Panc1 (cell line): Measurements from ENCODE around the gene BHLHA15. TPM values are rescaled to one million over a fixed set of nuclear protein-coding genes. Genes with fewer than 3 reads are reported as not detected.
"Not testable (repeated sequence)": the region's sequence is repeated elsewhere in the genome, so short reads cannot be mapped to it uniquely, and the experiment has no call there.

Experiments
- ATAC-seq: fragments of 200-7000 bp; cut with Tn5 transposase; 2 replicates; pipeline ENCODE4 v1.9.1; 2020; ENCODE audit warnings: mild to moderate bottlenecking, moderate library complexity
- BruUV-seq: library from RNA; stranded (reverse); fragments of 400-500 nt; replicated peaks from 2 replicates; lab custom pipeline; 2021; lab: Mats Ljungman, UMichigan
- CTCF ChIA-PET: fragments of 300-600 bp; sonication (Branson Sonifier 250); formaldehyde crosslinking; loops from one replicate; lab custom pipeline; 2022; ENCODE audit warnings: antibody characterized with exemption; lab: Charles Lee
- POLR2A ChIA-PET: fragments of 300-600 bp; sonication (Branson Sonifier 250); formaldehyde crosslinking; loops from one replicate; lab custom pipeline; 2022; ENCODE audit warnings: antibody characterized with exemption; lab: Charles Lee
- DNase-seq: peaks from one replicate; pipeline ENCODE4 v3.0.0-alpha.2; 2010; ENCODE audit warnings: low read depth, low spot score
- H3K27ac ChIP-seq: 2 replicates; pipeline ENCODE4 v1.5.1; 2011; ENCODE audit warnings: mild to moderate bottlenecking, low read length, inconsistent platforms
- H3K27me3 ChIP-seq: fragments of 200-500 bp; sonication (Bioruptor generic); 2 replicates; pipeline ENCODE4 v1.6.0; 2014; ENCODE audit warnings: low read length, inconsistent platforms; ENCODE audit not compliant: control insufficient read depth, insufficient read depth
- H3K36me3 ChIP-seq: fragments of 200-500 bp; sonication (Bioruptor generic); 2 replicates; pipeline ENCODE4 v1.5.1; 2014; ENCODE audit warnings: inconsistent platforms, mild to moderate bottlenecking, low read length, moderate library complexity; ENCODE audit not compliant: control insufficient read depth, insufficient read depth
- H3K4me1 ChIP-seq: 2 replicates; pipeline ENCODE4 v1.5.1; 2011; ENCODE audit warnings: inconsistent platforms, mild to moderate bottlenecking, low read length, moderate library complexity; ENCODE audit not compliant: control insufficient read depth, insufficient read depth
- H3K4me3 ChIP-seq, 2 experiments: 2 replicates each; pipeline ENCODE4 v1.5.1; 2011 to 2012; ENCODE audit warnings: low read depth in 2 of 2, low read length in 2 of 2, mild to moderate bottlenecking in 2 of 2, inconsistent platforms in 1 of 2, moderate library complexity in 1 of 2
- H3K9me3 ChIP-seq: fragments of 200-500 bp; sonication (Bioruptor generic); 2 replicates; pipeline ENCODE4 v1.5.1; 2014; ENCODE audit warnings: low read depth, mild to moderate bottlenecking, inconsistent platforms, low read length, moderate library complexity; ENCODE audit not compliant: control insufficient read depth, insufficient read depth
- POLR2AphosphoS5 ChIP-seq: IDR thresholded peaks from 2 replicates; pipeline ENCODE4 v1.6.1; 2012; ENCODE audit warnings: mild to moderate bottlenecking, low read depth, low read length, moderate library complexity
- SIN3A ChIP-seq: IDR thresholded peaks from 2 replicates; pipeline ENCODE4 v1.6.1; 2012; ENCODE audit warnings: low read depth, mild to moderate bottlenecking, low read length, moderate library complexity, borderline replicate concordance; ENCODE audit not compliant: insufficient read depth
- TCF7L2 ChIP-seq: IDR thresholded peaks from 2 replicates; pipeline ENCODE4 v1.6.1; 2011; ENCODE audit warnings: mild to moderate bottlenecking, low read depth, low read length, inconsistent platforms
- in situ Hi-C: cut with HindIII; loops from 2 replicates; pipeline ENCODE4 v1.10.0; 2016; ENCODE audit warnings: low sequenced_read_pairs, low pct_unique_long_range_greater_than_20kb
- intact Hi-C: fragments of 100-400 bp; cut with micrococcal nuclease; formaldehyde crosslinking; loops from one replicate; pipeline ENCODE4 v1.10.0; 2022; ENCODE audit not compliant: unreplicated experiment
- total RNA-seq: library from RNA; stranded (reverse); gene quantifications from one replicate; pipeline ENCODE4 v1.2.1, GENCODE V29; 2021; ENCODE audit not compliant: unreplicated experiment
- TF ChIP-seq, protein P1 (sequence below), 2 experiments: IDR thresholded peaks; 2 replicates each; pipeline ENCODE4 v1.6.1; 2011 to 2012; ENCODE audit warnings: low read depth in 2 of 2, control low read depth in 1 of 2, low read length in 1 of 2, mild to moderate bottlenecking in 1 of 2, moderate library complexity in 1 of 2; ENCODE audit not compliant: insufficient read depth in 1 of 2
- TF ChIP-seq, protein P2 (sequence below): fragments of 450-650 bp; IDR thresholded peaks from 2 replicates; pipeline ENCODE4 v1.5.1; 2017; ENCODE audit warnings: mild to moderate bottlenecking

Gene BHLHA15
- total RNA-seq, 1 experiment from 2014 or later = 0.26 TPM

DNA sequence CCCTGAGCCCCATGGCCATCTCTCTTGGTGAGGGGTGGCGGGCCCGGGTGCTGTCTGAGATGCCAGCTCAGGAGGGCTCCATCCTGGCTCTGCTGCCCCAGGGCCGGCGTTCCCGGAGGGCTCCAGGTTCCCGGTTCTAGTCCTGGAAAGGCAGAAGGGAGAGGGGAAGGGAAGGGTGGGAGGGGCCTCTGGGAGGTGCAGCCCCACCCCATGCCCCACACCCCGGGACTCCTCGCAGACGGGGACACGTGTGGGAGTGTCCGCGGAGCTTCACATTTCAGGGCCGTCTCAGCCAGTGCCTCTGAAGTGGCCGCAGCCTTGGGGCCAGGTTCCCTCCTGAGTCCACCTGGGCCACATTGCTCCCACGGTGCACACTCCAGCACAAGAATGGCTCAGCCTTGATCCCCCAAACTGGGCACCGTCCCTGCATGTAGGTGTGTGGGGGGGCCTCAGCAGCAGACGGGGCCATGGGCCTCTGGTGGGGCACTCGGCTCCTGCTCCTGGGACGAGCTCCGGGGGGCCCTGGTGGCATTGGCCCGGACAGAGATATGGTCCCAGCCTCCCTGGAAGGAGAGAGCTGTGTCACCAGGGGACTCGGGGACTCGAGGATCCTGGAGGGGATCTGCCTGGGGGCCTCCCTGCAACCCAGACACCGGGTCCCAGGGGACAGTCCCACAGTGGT, 5.8 kb downstream of the BHLHA15 start:
- Histone ChIP-seq H3K27ac (no peak overlapping the region), H3K4me3 (no peak overlapping the region), H3K27me3 (no peaks in the 10 kb centered on the region), H3K9me3 (no peaks in the 10 kb centered on the region), H3K36me3 (no peaks in the 10 kb centered on the region), H3K4me1 (no peaks in the 10 kb centered on the region)
- BruUV-seq = no TSS peak
- ATAC-seq (no peak), DNase-seq (no peak)
- POLR2A ChIA-PET = no interaction called here
- CTCF ChIA-PET = interaction anchor here (0.6 kb wide), 1 partner anchor 300 kb away, joined by 6 read pairs; no protein-coding TSS in a partner anchor
- intact Hi-C loops = no loop called here
- in situ Hi-C loops = no loop called here
- TF ChIP-seq SIN3A (no peak), TCF7L2 (no peak), POLR2AphosphoS5 (no peak)
- TF ChIP-seq, protein P1, sequence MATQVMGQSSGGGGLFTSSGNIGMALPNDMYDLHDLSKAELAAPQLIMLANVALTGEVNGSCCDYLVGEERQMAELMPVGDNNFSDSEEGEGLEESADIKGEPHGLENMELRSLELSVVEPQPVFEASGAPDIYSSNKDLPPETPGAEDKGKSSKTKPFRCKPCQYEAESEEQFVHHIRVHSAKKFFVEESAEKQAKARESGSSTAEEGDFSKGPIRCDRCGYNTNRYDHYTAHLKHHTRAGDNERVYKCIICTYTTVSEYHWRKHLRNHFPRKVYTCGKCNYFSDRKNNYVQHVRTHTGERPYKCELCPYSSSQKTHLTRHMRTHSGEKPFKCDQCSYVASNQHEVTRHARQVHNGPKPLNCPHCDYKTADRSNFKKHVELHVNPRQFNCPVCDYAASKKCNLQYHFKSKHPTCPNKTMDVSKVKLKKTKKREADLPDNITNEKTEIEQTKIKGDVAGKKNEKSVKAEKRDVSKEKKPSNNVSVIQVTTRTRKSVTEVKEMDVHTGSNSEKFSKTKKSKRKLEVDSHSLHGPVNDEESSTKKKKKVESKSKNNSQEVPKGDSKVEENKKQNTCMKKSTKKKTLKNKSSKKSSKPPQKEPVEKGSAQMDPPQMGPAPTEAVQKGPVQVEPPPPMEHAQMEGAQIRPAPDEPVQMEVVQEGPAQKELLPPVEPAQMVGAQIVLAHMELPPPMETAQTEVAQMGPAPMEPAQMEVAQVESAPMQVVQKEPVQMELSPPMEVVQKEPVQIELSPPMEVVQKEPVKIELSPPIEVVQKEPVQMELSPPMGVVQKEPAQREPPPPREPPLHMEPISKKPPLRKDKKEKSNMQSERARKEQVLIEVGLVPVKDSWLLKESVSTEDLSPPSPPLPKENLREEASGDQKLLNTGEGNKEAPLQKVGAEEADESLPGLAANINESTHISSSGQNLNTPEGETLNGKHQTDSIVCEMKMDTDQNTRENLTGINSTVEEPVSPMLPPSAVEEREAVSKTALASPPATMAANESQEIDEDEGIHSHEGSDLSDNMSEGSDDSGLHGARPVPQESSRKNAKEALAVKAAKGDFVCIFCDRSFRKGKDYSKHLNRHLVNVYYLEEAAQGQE (IDR thresholded peaks at IDR 0.05; ENCODE audit: insufficient read depth in 1 of 2, low read depth in 2 of 2, low read length in 1 of 2) = no peak
- TF ChIP-seq, protein P2, sequence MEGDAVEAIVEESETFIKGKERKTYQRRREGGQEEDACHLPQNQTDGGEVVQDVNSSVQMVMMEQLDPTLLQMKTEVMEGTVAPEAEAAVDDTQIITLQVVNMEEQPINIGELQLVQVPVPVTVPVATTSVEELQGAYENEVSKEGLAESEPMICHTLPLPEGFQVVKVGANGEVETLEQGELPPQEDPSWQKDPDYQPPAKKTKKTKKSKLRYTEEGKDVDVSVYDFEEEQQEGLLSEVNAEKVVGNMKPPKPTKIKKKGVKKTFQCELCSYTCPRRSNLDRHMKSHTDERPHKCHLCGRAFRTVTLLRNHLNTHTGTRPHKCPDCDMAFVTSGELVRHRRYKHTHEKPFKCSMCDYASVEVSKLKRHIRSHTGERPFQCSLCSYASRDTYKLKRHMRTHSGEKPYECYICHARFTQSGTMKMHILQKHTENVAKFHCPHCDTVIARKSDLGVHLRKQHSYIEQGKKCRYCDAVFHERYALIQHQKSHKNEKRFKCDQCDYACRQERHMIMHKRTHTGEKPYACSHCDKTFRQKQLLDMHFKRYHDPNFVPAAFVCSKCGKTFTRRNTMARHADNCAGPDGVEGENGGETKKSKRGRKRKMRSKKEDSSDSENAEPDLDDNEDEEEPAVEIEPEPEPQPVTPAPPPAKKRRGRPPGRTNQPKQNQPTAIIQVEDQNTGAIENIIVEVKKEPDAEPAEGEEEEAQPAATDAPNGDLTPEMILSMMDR = no peak

DNA sequence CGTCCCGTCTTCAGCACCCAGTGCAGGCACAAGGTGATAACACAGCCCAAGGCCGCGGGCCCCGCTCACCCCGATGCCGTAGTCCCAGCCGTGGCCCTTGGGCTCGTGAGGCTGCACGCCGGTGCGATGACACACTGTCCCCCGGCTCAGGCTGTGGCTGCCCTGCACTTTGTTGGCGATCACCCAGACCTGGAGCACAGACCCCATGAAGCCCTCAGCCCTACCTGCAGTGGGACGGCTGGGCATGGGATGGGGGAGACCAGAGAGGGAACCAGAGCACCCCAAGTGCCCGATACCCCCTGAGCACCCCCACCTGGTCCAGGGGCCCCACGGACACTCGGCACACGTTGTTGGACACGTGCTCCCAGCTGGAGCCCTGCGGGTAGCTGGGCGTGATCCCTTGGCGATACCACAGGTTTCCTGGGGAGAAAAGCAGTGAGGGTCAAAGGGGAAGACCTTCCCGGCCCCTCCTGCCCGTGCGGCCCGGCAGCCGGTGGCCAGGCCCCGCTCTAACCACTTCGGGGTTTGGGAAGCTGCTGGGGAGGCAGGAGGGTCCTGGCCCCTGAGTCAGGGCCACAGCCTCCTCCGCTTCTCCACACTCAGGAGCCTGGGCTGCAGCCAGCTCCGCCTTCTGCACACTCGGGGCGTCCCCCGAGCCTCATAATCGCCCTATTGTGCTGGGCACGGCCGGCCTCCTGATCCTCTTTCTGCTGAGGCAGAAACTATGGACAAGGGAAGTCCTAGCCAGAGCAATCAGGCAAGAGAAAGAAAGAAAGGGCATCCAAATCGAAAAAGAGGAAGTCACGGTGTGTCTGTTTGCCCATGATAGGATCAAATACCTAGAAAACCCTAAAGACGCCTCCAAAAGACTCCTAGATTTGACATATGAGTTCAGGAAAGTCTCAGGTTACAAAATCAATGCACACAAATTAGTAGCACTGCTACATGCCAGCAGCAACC, 6.7 kb downstream of the BHLHA15 start:
- Histone ChIP-seq H3K4me3 (no peak overlapping the region), H3K4me1 (no peaks in the 10 kb centered on the region), H3K36me3 (no peaks in the 10 kb centered on the region), H3K27me3 (no peaks in the 10 kb centered on the region), H3K27ac (no peak overlapping the region), H3K9me3 (no peaks in the 10 kb centered on the region)
- BruUV-seq = no TSS peak
- DNase-seq = no peak
- intact Hi-C loops (no loop called here), in situ Hi-C loops (no loop called here)
- ChIA-PET POLR2A (no interaction called here), CTCF (interaction anchor here (0.6 kb wide), 1 partner anchor 299 kb away, joined by 6 read pairs; no protein-coding TSS in a partner anchor)
- ATAC-seq = no peak
- TF ChIP-seq, protein P1 (IDR thresholded peaks at IDR 0.05; ENCODE audit: insufficient read depth in 1 of 2, low read depth in 2 of 2, low read length in 1 of 2) = no peak
- TF ChIP-seq, protein P2 = no peak
- TF ChIP-seq POLR2AphosphoS5 (no peak), TCF7L2 (no peak), SIN3A (no peak)

DNA sequence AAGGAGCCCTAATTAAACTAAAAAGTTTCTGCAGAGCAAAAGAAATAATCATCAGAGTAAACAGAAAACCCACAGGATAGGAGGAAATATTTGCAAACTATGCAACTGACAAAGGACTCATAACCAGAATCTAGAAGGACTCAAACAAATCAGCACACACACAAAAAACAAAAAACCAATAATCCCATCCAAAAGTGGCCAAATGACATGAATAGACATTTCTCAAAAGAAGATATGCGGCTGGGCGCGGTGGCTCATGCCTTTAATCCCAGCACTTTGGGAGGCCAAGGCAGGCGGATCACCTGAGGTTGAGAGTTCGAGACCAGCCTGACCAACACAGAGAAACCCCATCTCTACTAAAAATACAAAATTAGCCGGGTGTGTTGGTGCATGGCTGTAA, 8.1 kb downstream of the BHLHA15 start:
- BruUV-seq, H3K4me1 ChIP-seq, H3K9me3 ChIP-seq, CTCF ChIA-PET, H3K36me3 ChIP-seq, DNase-seq, H3K27ac ChIP-seq, H3K4me3 ChIP-seq, intact Hi-C loops, H3K27me3 ChIP-seq, ATAC-seq, in situ Hi-C loops, POLR2A ChIA-PET: not testable (repeated sequence)
